Thyroid gland (tissue), 4 donors: ENCODE measurements around the gene KLHL9. TPM values are rescaled to one million over a fixed set of nuclear protein-coding genes. Genes with fewer than 3 reads are reported as not detected.

Experiments
- DNase-seq, 2 donors: peaks; one replicate each; pipeline ENCODE4 v3.0.0-alpha.2; 2019
- H3K27ac ChIP-seq, 3 donors: fragments of 200-600 bp; sonication (generic); 1 replicate in 2 of 3; 2 replicates in 1 of 3; pipeline ENCODE4 v1.5.1; 2016 to 2019; ENCODE audit warnings: mild to moderate bottlenecking in 1 of 3, moderate library complexity in 1 of 3
- H3K27me3 ChIP-seq: fragments of 200-600 bp; sonication (generic); one replicate; pipeline ENCODE4 v1.5.1; 2019
- H3K36me3 ChIP-seq, 2 donors: fragments of 200-600 bp; sonication (generic); one replicate each; pipeline ENCODE4 v1.5.1; 2016 to 2019
- H3K4me1 ChIP-seq, 2 donors: fragments of 200-600 bp; sonication (generic); one replicate each; pipeline ENCODE4 v1.5.1; 2017 to 2019
- H3K4me3 ChIP-seq, 3 donors: fragments of 200-600 bp; sonication (generic); replicated peaks in 1 of 3; 1 replicate in 2 of 3; 2 replicates in 1 of 3; pipeline ENCODE4 v1.5.1; 2016; ENCODE audit warnings: mild to moderate bottlenecking in 1 of 3
- H3K9me3 ChIP-seq: fragments of 200-600 bp; sonication (generic); one replicate; pipeline ENCODE4 v1.5.1; 2017
- CTCF ChIP-seq, 6 experiments: fragments of 200-600 bp in 3 of 6; fragments of 450-650 bp in 3 of 6; sonication (generic) in 3 of 6; IDR thresholded peaks; one replicate each; pipeline ENCODE4 v1.5.1; 2016 to 2019; ENCODE audit warnings: antibody characterized with exemption in 6 of 6, mild to moderate bottlenecking in 2 of 6, inconsistent platforms in 1 of 6, moderate library complexity in 1 of 6
- POLR2A ChIP-seq, 2 donors: fragments of 450-650 bp; IDR thresholded peaks; one replicate each; pipeline ENCODE4 v1.6.1; 2017; ENCODE audit warnings: antibody characterized with exemption in 2 of 2, mild to moderate bottlenecking in 2 of 2, moderate library complexity in 1 of 2
- WGBS, 2 donors: methylation state at CpG; one replicate each; pipeline ENCODE4 v1.1.5; 2017; 5-methylcytosine and 5-hydroxymethylcytosine counted together
- intact Hi-C: fragments of 100-400 bp; cut with DNase I; formaldehyde crosslinking; loops from one replicate; pipeline ENCODE4 v1.15.1; 2023
- total RNA-seq, 4 donors: library from RNA; depleted of rRNA; stranded (reverse); fragments of >200 nt; gene quantifications; one replicate each; pipeline ENCODE4 v1.2.3, GENCODE V29; 2016

The KLHL9 gene
- total RNA-seq, 4 donors from 2014 or later: 28.4 to 31.0 (median 30.9) TPM

DNA sequence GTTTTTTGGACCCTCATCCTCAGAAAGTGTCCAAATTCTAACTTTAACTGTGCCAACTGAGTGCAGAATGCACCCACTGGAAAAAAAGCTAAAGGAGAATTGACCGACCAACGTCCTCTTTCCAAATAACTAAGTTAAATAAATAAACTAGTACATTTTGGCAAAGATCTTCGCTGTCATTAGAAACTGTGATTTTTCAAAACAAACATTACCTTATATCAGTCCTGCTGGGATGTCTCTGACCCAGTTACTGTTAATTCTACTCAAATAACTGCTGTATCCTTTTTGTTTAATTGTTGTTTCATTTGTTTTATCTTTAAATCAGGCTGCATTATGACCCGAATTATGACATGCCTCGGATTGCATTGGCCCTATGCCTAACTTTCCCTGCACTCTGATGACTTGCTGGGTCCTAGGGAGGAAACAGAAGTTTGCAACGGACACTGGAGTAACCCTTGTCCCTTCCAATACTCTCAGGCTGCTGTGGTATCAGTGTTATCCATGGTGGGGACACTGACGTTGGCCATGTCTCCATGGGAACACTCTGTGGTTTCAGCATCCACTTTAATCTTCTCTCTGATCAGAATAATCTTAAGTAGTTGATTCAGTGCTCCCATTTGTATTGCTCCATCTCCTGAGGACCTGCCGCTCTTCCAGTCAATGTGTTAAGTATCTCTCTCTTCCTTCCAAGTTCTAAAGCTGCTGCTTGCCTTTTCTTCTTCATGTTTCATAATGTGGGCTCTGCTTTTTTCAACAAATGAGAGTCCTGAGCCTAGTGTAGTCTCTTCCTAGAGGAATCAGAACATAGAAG, 19.0 kb downstream of the KLHL9 start:
- 19 to 25% methylated on average over 8 of the region's 8 CpGs for WGBS, 2 donors
- Histone ChIP-seq H3K4me3 (no peak overlapping the region), H3K36me3 (no peaks in the 10 kb centered on the region), H3K27me3 (no peaks in the 10 kb centered on the region), H3K4me1 (peaks cover 3 to 11% of the 10 kb centered on the region in 2 donors), H3K9me3 (no peaks in the 10 kb centered on the region), H3K27ac (no peak overlapping the region)
- peak in 1 of 2 donors; percentile 1 for DNase-seq
- intact Hi-C loops: loop anchor here (10.0 kb wide), 1 partner anchor 61 kb away; no protein-coding TSS in a partner anchor
- no peak for TF ChIP-seq POLR2A (IDR thresholded peaks at IDR 0.05)
- TF ChIP-seq CTCF (IDR thresholded peaks at IDR 0.05): no peak

GRCh38 chr9:21314152-21314551, 21.1 kb downstream of the KLHL9 start:
- WGBS, 2 donors: 85 to 87% methylated on average over 2 of the region's 2 CpGs
- intact Hi-C loops: loop anchor here (10.0 kb wide), 1 partner anchor 59 kb away; no protein-coding TSS in a partner anchor

GRCh38 chr9:21311889-21312288, 23.3 kb downstream of the KLHL9 start:
- intact Hi-C loops: loop anchor here (10.0 kb wide), 1 partner anchor 57 kb away; no protein-coding TSS in a partner anchor
- 79 to 95% methylated on average over 1 of the region's 1 CpG for WGBS, 2 donors

More at GRCh38 chr9:21314152-21314551, 21.1 kb downstream of the KLHL9 start:
- no peak for DNase-seq
- Histone ChIP-seq H3K4me3 (no peak overlapping the region), H3K36me3 (no peaks in the 10 kb centered on the region), H3K27me3 (no peaks in the 10 kb centered on the region), H3K4me1 (peaks cover 3 to 11% of the 10 kb centered on the region in 2 donors), H3K9me3 (no peaks in the 10 kb centered on the region), H3K27ac (no peak overlapping the region)
- TF ChIP-seq CTCF (IDR thresholded peaks at IDR 0.05) (no peak), POLR2A (IDR thresholded peaks at IDR 0.05) (no peak)

DNA sequence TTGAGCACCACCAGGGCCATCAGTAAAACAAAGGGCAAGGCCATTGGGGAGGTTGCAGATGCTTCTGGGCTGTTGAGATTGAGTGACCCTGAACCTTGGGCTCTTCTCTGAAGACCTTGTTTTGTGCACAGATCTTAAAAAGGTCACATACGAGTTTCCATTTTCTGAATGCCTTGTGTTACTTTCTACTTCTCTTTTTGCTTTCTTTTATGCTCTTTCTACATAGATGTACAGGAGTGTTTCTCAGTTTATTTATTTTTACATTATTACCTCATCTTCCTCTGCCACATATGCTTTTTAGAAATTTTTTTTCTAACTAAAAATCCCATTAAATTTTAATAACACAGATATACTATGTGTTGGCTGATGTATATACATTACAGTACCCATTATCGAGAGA, 30.0 kb downstream of the KLHL9 start, which contains the start of gene IFNA5:
TSS of gene IFNA5 (minus strand) at position 101 of the 400 bp plus-strand sequence. CDS start at position 44, 57 bp downstream.
- no peak within 1 kb of the TSS for H3K27ac ChIP-seq
- TF ChIP-seq POLR2A (IDR thresholded peaks at IDR 0.05) (no peak), CTCF (IDR thresholded peaks at IDR 0.05) (no peak)
- whole genome bisulfite sequencing, 2 donors: 92 to 93% methylated on average over 2 of the region's 2 CpGs
- H3K4me1 ChIP-seq: no peaks in the 10 kb centered on the region
- H3K27me3 ChIP-seq: no peaks in the 10 kb centered on the region
- DNase-seq: no peak
- H3K9me3 ChIP-seq: no peaks in the 10 kb centered on the region
- no peak within 1 kb of the TSS for H3K4me3 ChIP-seq
- no peaks in the 10 kb centered on the region for H3K36me3 ChIP-seq
- intact Hi-C loops: no loop called here

More at GRCh38 chr9:21311889-21312288, 23.3 kb downstream of the KLHL9 start:
- Histone ChIP-seq H3K4me1 (peaks cover 3 to 11% of the 10 kb centered on the region in 2 donors), H3K4me3 (no peak overlapping the region), H3K27ac (no peak overlapping the region), H3K27me3 (no peaks in the 10 kb centered on the region), H3K9me3 (no peaks in the 10 kb centered on the region), H3K36me3 (no peaks in the 10 kb centered on the region)
- no peak for DNase-seq
- TF ChIP-seq CTCF (IDR thresholded peaks at IDR 0.05) (no peak), POLR2A (IDR thresholded peaks at IDR 0.05) (no peak)

DNA sequence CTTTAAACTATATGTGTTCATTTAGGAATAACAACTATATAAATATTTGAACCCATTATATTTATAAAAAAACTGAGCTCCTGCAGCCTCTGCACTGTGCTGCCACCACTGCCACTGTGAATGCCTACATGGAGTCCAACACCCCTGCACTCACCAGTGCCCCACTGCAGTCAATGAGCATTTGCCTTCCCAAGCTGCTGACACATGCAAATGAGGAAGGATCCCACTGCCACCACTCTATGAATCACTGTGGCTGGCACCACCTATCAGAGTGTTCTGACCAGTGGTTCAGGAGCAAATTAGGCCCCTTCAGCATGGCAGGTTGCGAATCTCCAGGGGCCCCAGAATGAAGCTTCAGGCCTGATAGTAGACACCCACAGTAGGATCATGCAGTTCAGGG, 39.2 kb downstream of the KLHL9 start:
- Histone ChIP-seq H3K27me3 (no peaks in the 10 kb centered on the region), H3K9me3 (no peaks in the 10 kb centered on the region), H3K36me3 (no peaks in the 10 kb centered on the region), H3K27ac (no peak overlapping the region), H3K4me1 (no peaks in the 10 kb centered on the region), H3K4me3 (no peak overlapping the region)
- 93 to 100% methylated on average over 1 of the region's 1 CpG for WGBS, 2 donors
- DNase-seq: no peak
- TF ChIP-seq CTCF (IDR thresholded peaks at IDR 0.05): no peak
- TF ChIP-seq POLR2A (IDR thresholded peaks at IDR 0.05): no peak
- intact Hi-C loops: no loop called here
